ENCODE results near the gene MED15. TPM values are rescaled to one million over a fixed set of nuclear protein-coding genes. Genes with fewer than 3 reads are reported as not detected.
A peak's percentile ranks its signal among the peaks of the same experiment; 100 is the strongest.
"Not testable (repeated sequence)": the region's sequence is repeated elsewhere in the genome, so short reads cannot be mapped to it uniquely, and the experiment has no call there.

The MED15 gene
- polyA plus RNA-seq, 1 experiment: 17.3 TPM

- Histone ChIP-seq H3K27me3 (ENCODE audit: control insufficient read depth, insufficient read depth, low read length) (no peaks in the 10 kb centered on the region), H3K4me3 (ENCODE audit: low read depth, low read length) (peak overlapping the region; percentile 97), H3K9me3 (ENCODE audit: control insufficient read depth, insufficient read depth, low read length) (no peaks in the 10 kb centered on the region; the same call in 1 of the 2 replicates), H3K27ac (ENCODE audit: low read depth, low read length) (no peak overlapping the region)
- ChIA-PET CTCF (no interaction called here), POLR2A (interaction anchor here (1.5 to 1.8 kb wide), 2 partner anchors 19 to 24 kb away, joined by 7 to 13 read pairs; no protein-coding TSS in a partner anchor)
- no peak for DNase-seq (ENCODE audit: low read depth, low spot score)
- no peak for TF ChIP-seq CTCF (IDR thresholded peaks at IDR 0.05; ENCODE audit: low read depth, low read length)
Measured at GRCh38 chr22:20506543-20507252, 712 bp upstream of the MED15 start.

GRCh38 chr22:20508067-20508755, 801 bp downstream of the MED15 start:
- H3K9me3 ChIP-seq (ENCODE audit: control insufficient read depth, insufficient read depth, low read length); H3K27me3 ChIP-seq (ENCODE audit: control insufficient read depth, insufficient read depth, low read length); DNase-seq (ENCODE audit: low read depth, low spot score): not testable (repeated sequence)
- ChIA-PET POLR2A (interaction anchor here (0.6 to 2.2 kb wide), 8 partner anchors 15 to 90 kb away, joined by 3 to 14 read pairs (median 7); no protein-coding TSS in a partner anchor), CTCF (interaction anchor here (1.4 to 1.5 kb wide), 3 partner anchors 56 to 89 kb away, joined by 5 to 8 read pairs (median 8); no protein-coding TSS in a partner anchor)
- peak overlapping the region; percentile 97 for H3K27ac ChIP-seq (ENCODE audit: low read depth, low read length)
- peak overlapping the region; percentile 97 for H3K4me3 ChIP-seq (ENCODE audit: low read depth, low read length)

GRCh38 chr22:20508815-20509271, 1.4 kb downstream of the MED15 start:
- DNase-seq (ENCODE audit: low read depth, low spot score): no peak
- POLR2A ChIA-PET: interaction anchor here (0.6 to 2.2 kb wide), 10 partner anchors 23 to 1306 kb away, joined by 3 to 16 read pairs (median 6); partner anchors contain the start of gene CDC45
- Histone ChIP-seq H3K9me3 (ENCODE audit: control insufficient read depth, insufficient read depth, low read length) (no peaks in the 10 kb centered on the region; the same call in 1 of the 2 replicates), H3K4me3 (ENCODE audit: low read depth, low read length) (peak overlapping the region; percentile 97), H3K27me3 (ENCODE audit: control insufficient read depth, insufficient read depth, low read length) (no peaks in the 10 kb centered on the region), H3K27ac (ENCODE audit: low read depth, low read length) (peak overlapping the region; percentile 92)
- TF ChIP-seq CTCF (IDR thresholded peaks at IDR 0.05; ENCODE audit: low read depth, low read length): no peak
- CTCF ChIA-PET: interaction anchor here (0.9 to 1.5 kb wide), 4 partner anchors 56 to 90 kb away, joined by 3 to 8 read pairs (median 6); no protein-coding TSS in a partner anchor

GRCh38 chr22:20509344-20510047, 2.1 kb downstream of the MED15 start:
- Histone ChIP-seq H3K9me3 (ENCODE audit: control insufficient read depth, insufficient read depth, low read length) (no peaks in the 10 kb centered on the region; the same call in 1 of the 2 replicates), H3K27me3 (ENCODE audit: control insufficient read depth, insufficient read depth, low read length) (no peaks in the 10 kb centered on the region), H3K4me3 (ENCODE audit: low read depth, low read length) (peak overlapping the region; percentile 97), H3K27ac (ENCODE audit: low read depth, low read length) (peak overlapping the region; percentile 92)
- DNase-seq (ENCODE audit: low read depth, low spot score): peak; percentile 82
- ChIA-PET CTCF (interaction anchor here (0.9 to 1.4 kb wide), 3 partner anchors 55 to 91 kb away, joined by 3 to 8 read pairs (median 5); no protein-coding TSS in a partner anchor), POLR2A (interaction anchor here (0.6 to 2.2 kb wide), 8 partner anchors 23 to 1305 kb away, joined by 3 to 16 read pairs (median 5); partner anchors contain the start of gene CDC45)
- TF ChIP-seq CTCF (IDR thresholded peaks at IDR 0.05; ENCODE audit: low read depth, low read length): no peak
